Activated T-helper 1 cell treated with anti-CD3 and anti-CD28 coated beads, Interleukin-12 subunit alpha, Interleukin-12 subunit beta, Interleukin-2, Interleukin-4 antibody, amounts not matched to agents 30 ng/mL and 10 ng/mL and 1 ng/mL, durations not matched to agents 14 hours and 24 hours and 36 hours (primary cell): ENCODE data around the gene ZC3H7B. TPM values are rescaled to one million over a fixed set of nuclear protein-coding genes. Genes with fewer than 3 reads are reported as not detected.

Source experiments
- DNase-seq: peaks from one replicate; pipeline ENCODE4 v3.0.0; 2021; ENCODE audit warnings: low spot score
- H3K27ac Mint-ChIP-seq: one replicate; pipeline ENCODE4 v1.8.0; 2021; ENCODE audit warnings: mild to moderate bottlenecking, mixed read lengths
- H3K27me3 Mint-ChIP-seq: one replicate; pipeline ENCODE4 v1.8.0; 2022; ENCODE audit warnings: mild to moderate bottlenecking, moderate library complexity, mixed read lengths; ENCODE audit not compliant: insufficient read depth
- H3K36me3 Mint-ChIP-seq: one replicate; pipeline ENCODE4 v1.8.0; 2021; ENCODE audit warnings: low read depth, mixed read lengths
- H3K4me1 Mint-ChIP-seq: one replicate; pipeline ENCODE4 v1.8.0; 2021; ENCODE audit warnings: low read depth, mixed read lengths
- H3K4me3 Mint-ChIP-seq: one replicate; pipeline ENCODE4 v1.8.0; 2021; ENCODE audit warnings: mild to moderate bottlenecking, moderate library complexity, mixed read lengths
- H3K9me3 Mint-ChIP-seq: one replicate; pipeline ENCODE4 v1.8.0; 2021; ENCODE audit warnings: mixed read lengths
- intact Hi-C: fragments of 100-400 bp; cut with micrococcal nuclease; formaldehyde crosslinking; loops from one replicate; pipeline ENCODE4 v1.15.1; 2024
- total RNA-seq: library from RNA; stranded (reverse); gene quantifications from 2 replicates; pipeline ENCODE4 v1.2.3, GENCODE V29; 2022

ZC3H7B gene
- total RNA-seq, 1 donor from 2014 or later = 77.1 TPM

DNA sequence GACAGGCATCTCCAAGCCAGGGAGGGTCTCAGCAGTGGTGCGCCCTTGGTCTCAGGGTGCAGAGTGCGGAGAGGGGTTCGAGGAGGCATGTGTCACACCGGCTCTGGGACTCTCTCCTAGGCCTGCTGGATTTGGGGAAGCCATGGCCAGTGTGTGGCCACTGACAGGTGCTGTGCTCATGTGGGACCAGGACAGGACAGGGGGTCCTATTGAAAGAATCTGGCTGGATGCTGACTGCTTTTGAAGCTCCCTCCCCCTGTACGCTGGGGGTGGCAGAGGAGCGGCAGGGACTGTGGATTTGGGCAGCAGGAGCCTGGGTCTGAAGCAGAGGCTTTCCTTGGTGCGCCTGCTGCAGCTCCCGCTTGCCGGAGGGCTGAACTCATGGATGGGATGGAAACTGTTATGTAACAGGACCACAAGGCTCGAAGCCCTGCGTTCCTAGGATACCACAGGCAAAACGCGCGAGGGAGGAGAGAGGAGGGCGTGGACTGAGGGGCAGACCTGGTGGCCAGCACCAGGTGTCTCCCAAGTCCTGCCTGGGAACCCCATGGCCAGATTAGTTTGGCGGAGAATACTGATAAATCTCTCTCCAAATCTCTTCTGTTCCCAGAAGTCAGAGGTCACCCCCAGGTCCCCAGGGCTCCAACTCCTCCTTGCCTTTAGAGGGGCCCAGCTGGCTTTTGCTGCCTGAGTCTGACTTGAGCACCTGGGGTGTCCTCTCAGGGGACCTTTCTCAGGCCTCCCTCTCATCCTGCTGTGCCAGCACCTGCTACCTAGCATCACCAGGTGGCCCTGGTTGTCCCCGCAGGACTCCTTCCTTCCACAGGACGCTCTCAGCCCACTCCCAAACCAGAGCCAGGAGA, 66.6 kb downstream of the ZC3H7B start:
- Mint-ChIP-seq H3K4me3 (no peak overlapping the region), H3K9me3 (no peaks in the 10 kb centered on the region), H3K27ac (no peak overlapping the region), H3K36me3 (no peaks in the 10 kb centered on the region), H3K4me1 (no peaks in the 10 kb centered on the region), H3K27me3 (peaks cover 6% of the 10 kb centered on the region)
- no peak for DNase-seq
- intact Hi-C loops = no loop called here

DNA sequence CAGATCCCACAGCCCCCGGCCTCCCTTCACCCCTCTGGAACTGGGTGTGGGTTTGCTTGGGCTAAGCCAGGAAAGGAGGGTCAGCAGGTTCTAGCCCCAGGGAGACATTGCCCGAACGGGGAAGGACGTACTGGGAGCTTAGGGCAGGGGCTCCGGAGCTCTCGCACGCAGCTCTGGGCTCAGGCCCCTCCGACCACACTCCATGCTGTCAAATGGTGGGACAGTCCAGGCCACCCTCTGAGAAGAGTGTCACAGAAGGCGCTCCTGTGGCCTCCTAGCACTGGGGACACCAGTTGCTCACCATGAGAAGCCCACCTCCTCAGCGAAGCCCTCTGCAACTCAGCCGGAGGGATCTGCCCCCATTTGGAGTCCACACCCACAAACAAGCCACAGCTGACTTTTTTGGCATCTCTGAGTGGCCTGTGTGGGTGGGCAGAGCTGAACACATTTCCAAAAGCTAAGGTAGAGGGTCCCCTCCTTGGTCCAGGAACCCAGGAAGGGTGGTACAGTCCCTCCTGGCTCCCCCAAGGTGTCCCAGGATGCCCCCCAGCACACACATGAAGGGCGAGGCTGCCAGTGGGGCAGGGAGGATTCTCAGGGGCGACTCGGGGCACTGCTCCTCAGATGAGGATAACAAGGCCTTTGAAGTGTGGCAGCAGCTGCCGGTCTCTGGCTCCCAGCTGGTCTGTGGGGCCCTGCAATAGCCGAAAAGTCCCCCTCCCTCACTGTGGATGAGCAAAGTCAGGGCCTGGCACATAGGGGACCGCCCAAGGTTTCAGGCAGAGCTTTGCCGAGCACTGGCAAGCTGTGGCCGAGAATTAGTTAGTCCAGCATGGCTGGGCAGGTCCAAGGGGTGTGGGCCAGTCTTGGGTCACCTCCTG, 67.5 kb downstream of the ZC3H7B start:
- H3K4me3 Mint-ChIP-seq = no peak overlapping the region
- no peak overlapping the region for H3K27ac Mint-ChIP-seq
- H3K36me3 Mint-ChIP-seq = no peaks in the 10 kb centered on the region
- DNase-seq = no peak
- H3K27me3 Mint-ChIP-seq = peaks cover 6% of the 10 kb centered on the region
- H3K9me3 Mint-ChIP-seq = no peaks in the 10 kb centered on the region
- intact Hi-C loops = no loop called here
- no peaks in the 10 kb centered on the region for H3K4me1 Mint-ChIP-seq

GRCh38 chr22:41369424-41369745, 68.1 kb downstream of the ZC3H7B start:
- no peak overlapping the region for H3K27ac Mint-ChIP-seq
- H3K36me3 Mint-ChIP-seq = no peaks in the 10 kb centered on the region
- no peak overlapping the region for H3K4me3 Mint-ChIP-seq
- no peaks in the 10 kb centered on the region for H3K9me3 Mint-ChIP-seq
- no peak for DNase-seq
- intact Hi-C loops = no loop called here
- H3K4me1 Mint-ChIP-seq = no peaks in the 10 kb centered on the region
- peaks cover 6% of the 10 kb centered on the region for H3K27me3 Mint-ChIP-seq

- Mint-ChIP-seq H3K27ac (no peak overlapping the region), H3K9me3 (no peaks in the 10 kb centered on the region), H3K27me3 (peaks cover 6% of the 10 kb centered on the region), H3K36me3 (no peaks in the 10 kb centered on the region), H3K4me3 (no peak overlapping the region), H3K4me1 (no peaks in the 10 kb centered on the region)
- DNase-seq = no peak
- intact Hi-C loops = no loop called here
Observed at GRCh38 chr22:41369837-41370236, 68.5 kb downstream of the ZC3H7B start.

DNA sequence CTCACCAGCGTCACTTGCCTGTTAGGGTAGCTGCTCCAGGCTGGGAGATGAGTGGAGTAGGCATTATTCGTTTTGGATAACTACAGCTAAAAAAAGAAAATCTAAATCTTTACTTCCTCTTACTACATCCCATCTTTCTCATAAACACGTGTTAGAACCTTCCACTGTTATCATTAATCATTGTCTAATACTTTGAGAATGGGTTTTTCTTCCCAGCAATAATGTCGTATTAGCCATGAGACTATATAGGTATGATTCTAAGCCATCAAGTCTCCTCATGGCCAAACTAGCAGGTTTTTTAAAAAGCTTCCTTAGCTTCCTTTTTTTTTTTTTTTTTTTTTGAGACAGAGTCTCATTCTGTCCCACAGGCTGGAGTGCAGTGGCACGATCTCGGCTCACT, 76.5 kb downstream of the ZC3H7B start:
- Mint-ChIP-seq H3K36me3 (no peaks in the 10 kb centered on the region), H3K9me3 (no peaks in the 10 kb centered on the region), H3K4me3 (no peak overlapping the region), H3K4me1 (peaks cover 6% of the 10 kb centered on the region), H3K27ac (no peak overlapping the region), H3K27me3 (peaks cover 4% of the 10 kb centered on the region)
- intact Hi-C loops = no loop called here
- no peak for DNase-seq

- H3K9me3 Mint-ChIP-seq = no peaks in the 10 kb centered on the region
- DNase-seq = no peak
- intact Hi-C loops = loop anchor here (1.0 to 5.0 kb wide), 11 partner anchors 63 to 430 kb away; partner anchors contain the start of genes DESI1, L3MBTL2, PHF5A and PMM1
- H3K36me3 Mint-ChIP-seq = no peaks in the 10 kb centered on the region
- H3K4me3 Mint-ChIP-seq = peak overlapping the region; percentile 85
- H3K4me1 Mint-ChIP-seq = peaks cover 6% of the 10 kb centered on the region
- no peak overlapping the region for H3K27ac Mint-ChIP-seq
- no peaks in the 10 kb centered on the region for H3K27me3 Mint-ChIP-seq
Observed at GRCh38 chr22:41380993-41381328, 79.6 kb downstream of the ZC3H7B start.

GRCh38 chr22:41381329-41382097, 80.2 kb downstream of the ZC3H7B start, which contains the start of gene TEF:
TEF (plus strand) TSS chr22:41381942; CDS start chr22:41382045, 103 bp downstream.
- H3K4me1 Mint-ChIP-seq = peaks cover 6% of the 10 kb centered on the region
- intact Hi-C loops = loop anchor here (1.0 to 5.0 kb wide), 12 partner anchors 63 to 430 kb away; partner anchors contain the start of genes DESI1, L3MBTL2, PHF5A and PMM1
- peak; percentile 97 for DNase-seq
- H3K9me3 Mint-ChIP-seq = no peaks in the 10 kb centered on the region
- H3K27me3 Mint-ChIP-seq = no peaks in the 10 kb centered on the region
- peak within 1 kb of the TSS; percentile 93 for H3K27ac Mint-ChIP-seq
- peak within 1 kb of the TSS; percentile 85 for H3K4me3 Mint-ChIP-seq
- H3K36me3 Mint-ChIP-seq = no peaks in the 10 kb centered on the region

DNA sequence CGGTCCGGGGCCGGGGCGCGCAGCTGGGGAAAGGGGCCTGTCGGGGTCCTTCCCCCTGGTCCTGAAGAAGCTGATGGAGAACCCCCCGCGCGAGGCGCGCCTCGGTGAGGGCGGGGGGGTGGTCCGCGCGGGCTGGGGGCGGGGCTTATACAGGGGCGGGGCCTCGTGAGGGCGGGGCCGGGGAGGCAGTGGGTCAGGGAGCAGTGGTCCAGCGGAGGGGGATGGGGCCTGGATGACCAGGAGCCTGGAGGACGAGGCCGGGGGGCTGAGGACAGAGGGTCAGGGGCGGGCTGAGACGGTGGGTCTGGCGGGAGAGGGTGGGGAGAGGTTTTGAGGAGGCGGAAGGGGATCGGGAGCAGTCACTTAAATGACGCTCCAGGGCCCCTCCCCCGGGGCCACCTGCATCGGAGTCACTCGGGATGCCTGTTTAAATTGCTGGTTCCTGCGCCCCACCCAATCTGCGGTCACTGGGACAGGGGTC, 80.8 kb downstream of the ZC3H7B start:
- intact Hi-C loops = loop anchor here (1.0 to 5.0 kb wide), 2 partner anchors 291 to 305 kb away; partner anchors contain the start of gene SNU13
- no peaks in the 10 kb centered on the region for H3K9me3 Mint-ChIP-seq
- H3K36me3 Mint-ChIP-seq = no peaks in the 10 kb centered on the region
- peak overlapping the region; percentile 85 for H3K4me3 Mint-ChIP-seq
- peaks cover 6% of the 10 kb centered on the region for H3K4me1 Mint-ChIP-seq
- peak overlapping the region; percentile 87 for H3K27ac Mint-ChIP-seq
- peak; percentile 56 for DNase-seq
- no peaks in the 10 kb centered on the region for H3K27me3 Mint-ChIP-seq

DNA sequence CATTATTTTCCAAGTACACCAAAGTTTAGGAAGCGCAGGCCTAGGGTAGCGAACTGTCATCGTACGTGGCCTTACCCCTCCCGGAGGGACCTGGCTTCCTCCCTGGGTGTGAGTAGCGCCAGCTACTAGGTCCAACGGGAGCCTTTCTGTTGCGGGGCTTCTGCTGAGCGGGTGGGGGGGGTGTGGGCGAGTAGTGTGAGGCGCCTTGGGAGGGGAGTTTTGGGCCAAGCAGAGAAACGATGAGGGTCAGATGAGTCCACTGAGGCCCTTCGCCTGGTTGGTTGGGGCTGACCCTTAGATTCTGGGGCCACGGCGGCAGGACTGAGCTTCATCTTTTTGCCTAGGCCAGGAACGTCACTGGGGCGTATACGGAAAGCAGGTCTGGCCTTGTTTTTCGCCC, 81.3 kb downstream of the ZC3H7B start:
- H3K27me3 Mint-ChIP-seq = no peaks in the 10 kb centered on the region
- intact Hi-C loops = loop anchor here (1.0 to 5.0 kb wide), 2 partner anchors 291 to 305 kb away; partner anchors contain the start of gene SNU13
- H3K36me3 Mint-ChIP-seq = no peaks in the 10 kb centered on the region
- no peaks in the 10 kb centered on the region for H3K9me3 Mint-ChIP-seq
- peak overlapping the region; percentile 85 for H3K4me3 Mint-ChIP-seq
- H3K27ac Mint-ChIP-seq = peak overlapping the region; percentile 87
- DNase-seq = no peak
- peaks cover 6% of the 10 kb centered on the region for H3K4me1 Mint-ChIP-seq

DNA sequence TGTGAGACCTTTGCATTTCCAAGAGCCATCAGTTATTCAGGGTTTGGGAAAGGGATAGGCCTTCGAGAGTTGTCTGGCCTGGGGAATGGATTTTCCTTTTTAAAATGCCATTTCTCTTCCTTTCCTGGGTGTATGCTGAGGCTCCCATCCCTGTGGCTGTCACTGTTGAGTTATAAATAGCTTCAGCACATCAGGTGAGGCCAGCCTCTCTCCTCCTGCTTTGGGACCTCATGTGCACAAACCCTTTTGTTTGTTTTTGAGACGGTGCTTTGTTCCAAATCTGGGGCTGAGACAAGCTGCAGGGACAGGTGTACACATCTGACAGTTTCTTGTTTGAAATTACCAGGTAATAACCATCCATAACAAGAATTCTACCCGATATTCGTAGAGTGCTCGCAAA, 81.8 kb downstream of the ZC3H7B start:
- no peaks in the 10 kb centered on the region for H3K9me3 Mint-ChIP-seq
- no peak overlapping the region for H3K27ac Mint-ChIP-seq
- intact Hi-C loops = loop anchor here (5.0 kb wide), 1 partner anchor 304 kb away; the partner anchor contains the start of gene SNU13
- no peak for DNase-seq
- no peaks in the 10 kb centered on the region for H3K27me3 Mint-ChIP-seq
- peak overlapping the region; percentile 85 for H3K4me3 Mint-ChIP-seq
- H3K36me3 Mint-ChIP-seq = no peaks in the 10 kb centered on the region
- peaks cover 6% of the 10 kb centered on the region for H3K4me1 Mint-ChIP-seq

- Mint-ChIP-seq H3K27ac (no peak overlapping the region), H3K9me3 (no peaks in the 10 kb centered on the region), H3K4me1 (peaks cover 6% of the 10 kb centered on the region), H3K36me3 (no peaks in the 10 kb centered on the region), H3K27me3 (no peaks in the 10 kb centered on the region), H3K4me3 (peak overlapping the region; percentile 22)
- intact Hi-C loops = loop anchor here (5.0 kb wide), 1 partner anchor 303 kb away; the partner anchor contains the start of gene SNU13
- no peak for DNase-seq
Observed at GRCh38 chr22:41384128-41384527, 82.8 kb downstream of the ZC3H7B start.

DNA sequence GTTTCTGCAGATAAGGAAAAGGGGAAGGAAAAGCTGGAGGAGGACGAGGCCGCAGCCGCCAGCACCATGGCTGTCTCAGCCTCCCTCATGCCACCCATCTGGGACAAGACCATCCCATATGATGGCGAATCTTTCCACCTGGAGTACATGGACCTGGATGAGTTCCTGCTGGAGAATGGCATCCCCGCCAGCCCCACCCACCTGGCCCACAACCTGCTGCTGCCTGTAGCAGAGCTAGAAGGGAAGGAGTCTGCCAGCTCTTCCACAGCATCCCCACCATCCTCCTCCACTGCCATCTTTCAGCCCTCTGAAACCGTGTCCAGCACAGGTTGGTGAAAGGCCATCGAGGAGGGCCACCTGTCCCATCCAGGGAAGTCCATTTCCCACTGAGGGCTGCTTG, 86.0 kb downstream of the ZC3H7B start:
- no peak overlapping the region for H3K27ac Mint-ChIP-seq
- intact Hi-C loops = no loop called here
- H3K36me3 Mint-ChIP-seq = no peaks in the 10 kb centered on the region

More for the DNA sequence above, 86.0 kb downstream of the ZC3H7B start:
- no peaks in the 10 kb centered on the region for H3K27me3 Mint-ChIP-seq
- H3K4me1 Mint-ChIP-seq = no peaks in the 10 kb centered on the region
- no peaks in the 10 kb centered on the region for H3K9me3 Mint-ChIP-seq
- no peak overlapping the region for H3K4me3 Mint-ChIP-seq
- DNase-seq = no peak
